Lower leg skin (tissue), 4 donors: ENCODE measurements around the gene AQP9. TPM values are rescaled to one million over a fixed set of nuclear protein-coding genes. Genes with fewer than 3 reads are reported as not detected.
"Not testable (repeated sequence)": the region's sequence is repeated elsewhere in the genome, so short reads cannot be mapped to it uniquely, and the experiment has no call there.

ENCODE experiments used
- DNase-seq, 2 donors: peaks; one replicate each; pipeline ENCODE4 v3.0.0-alpha.2; 2019; ENCODE audit warnings: low spot score in 2 of 2
- H3K4me3 ChIP-seq: fragments of 200-600 bp; sonication (generic); 2 replicates; pipeline ENCODE4 v1.5.1; 2017; ENCODE audit warnings: mild to moderate bottlenecking, low read depth; ENCODE audit not compliant: poor library complexity, severe bottlenecking
- CTCF ChIP-seq, 3 donors: fragments of 450-650 bp; IDR thresholded peaks; one replicate each; pipeline ENCODE4 v1.5.1; 2016; ENCODE audit warnings: antibody characterized with exemption in 3 of 3, mild to moderate bottlenecking in 3 of 3, moderate library complexity in 2 of 3
- POLR2A ChIP-seq, 2 donors: fragments of 450-650 bp; IDR thresholded peaks; one replicate each; pipeline ENCODE4 v1.6.1; 2016 to 2017; ENCODE audit warnings: antibody characterized with exemption in 2 of 2, mild to moderate bottlenecking in 1 of 2, moderate library complexity in 1 of 2
- WGBS, 2 donors: methylation state at CpG; one replicate each; pipeline ENCODE4 v1.1.5; 2018; 5-methylcytosine and 5-hydroxymethylcytosine counted together
- intact Hi-C: fragments of 100-400 bp; cut with DNase I; formaldehyde crosslinking; loops from one replicate; pipeline ENCODE4 v1.15.0; 2023; ENCODE audit warnings: low total_unique reads
- total RNA-seq, 4 donors: library from RNA; depleted of rRNA; stranded (reverse); fragments of >200 nt; gene quantifications; one replicate each; pipeline ENCODE4 v1.1.0, GENCODE V29; 2016

AQP9 gene
- total RNA-seq, 4 donors from 2014 or later = 22.6 to 75.8 (median 38.1) TPM

GRCh38 chr15:58110999-58111717 lies 27.0 kb upstream of the AQP9 start:
- H3K4me3 ChIP-seq = no peak overlapping the region
- no peak for DNase-seq
- 73 to 82% methylated on average over 6 of the region's 6 CpGs for WGBS, 2 donors
- intact Hi-C loops = no loop called here
- TF ChIP-seq CTCF (IDR thresholded peaks at IDR 0.05) (no peak), POLR2A (IDR thresholded peaks at IDR 0.05) (no peak)

- 91 to 95% methylated on average over 5 of the region's 5 CpGs for WGBS, 2 donors
- DNase-seq = no peak
These were observed 26.5 kb upstream of the AQP9 start for GRCh38 chr15:58111718-58112104.

GRCh38 chr15:58113358-58113757 lies 24.8 kb upstream of the AQP9 start:
- 27 to 34% methylated on average over 5 of the region's 5 CpGs for WGBS, 2 donors
- H3K4me3 ChIP-seq, intact Hi-C loops, DNase-seq: not testable (repeated sequence)

More at GRCh38 chr15:58111718-58112104, 26.5 kb upstream of the AQP9 start:
- TF ChIP-seq CTCF (IDR thresholded peaks at IDR 0.05) (no peak), POLR2A (IDR thresholded peaks at IDR 0.05) (no peak)
- no peak overlapping the region for H3K4me3 ChIP-seq
- intact Hi-C loops = no loop called here

- intact Hi-C loops = no loop called here
- 74 to 85% methylated on average over 3 of the region's 3 CpGs for WGBS, 2 donors
- DNase-seq = no peak
- no peak overlapping the region for H3K4me3 ChIP-seq
- TF ChIP-seq POLR2A (IDR thresholded peaks at IDR 0.05) = no peak
- no peak for TF ChIP-seq CTCF (IDR thresholded peaks at IDR 0.05)
These were observed 23.8 kb upstream of the AQP9 start for GRCh38 chr15:58114388-58114787.

- no peak overlapping the region for H3K4me3 ChIP-seq
- intact Hi-C loops = loop anchor here (5.0 kb wide), 1 partner anchor 652 kb away; no protein-coding TSS in a partner anchor
- DNase-seq = no peak
- TF ChIP-seq CTCF (IDR thresholded peaks at IDR 0.05) = no peak
- no peak for TF ChIP-seq POLR2A (IDR thresholded peaks at IDR 0.05)
These were observed 23.4 kb upstream of the AQP9 start for GRCh38 chr15:58114812-58115211.

GRCh38 chr15:58115692-58116091 lies 22.5 kb upstream of the AQP9 start:
- 67 to 69% methylated on average over 1 of the region's 1 CpG for WGBS, 2 donors
- intact Hi-C loops = loop anchor here (5.0 kb wide), 1 partner anchor 652 kb away; no protein-coding TSS in a partner anchor
- no peak for DNase-seq
- H3K4me3 ChIP-seq = no peak overlapping the region
- TF ChIP-seq POLR2A (IDR thresholded peaks at IDR 0.05) = no peak
- no peak for TF ChIP-seq CTCF (IDR thresholded peaks at IDR 0.05)
